Esophagus muscularis mucosa (tissue), 3 donors: ENCODE data around the gene UMPS.

Experiments
- CTCF ChIP-seq, 3 experiments: fragments of 200-600 bp in 2 of 3; fragments of 450-650 bp in 1 of 3; sonication (generic) in 2 of 3; IDR thresholded peaks; one replicate each; pipeline ENCODE4 v1.5.1; 2017 to 2019; ENCODE audit warnings: antibody characterized with exemption in 3 of 3, mild to moderate bottlenecking in 2 of 3, moderate library complexity in 1 of 3
- POLR2A ChIP-seq: fragments of 450-650 bp; IDR thresholded peaks from one replicate; pipeline ENCODE4 v1.6.1; 2017; ENCODE audit warnings: antibody characterized with exemption, moderate library complexity, mild to moderate bottlenecking, low read depth
- POLR2AphosphoS5 ChIP-seq, 2 donors: sonication (generic); formaldehyde crosslinking; IDR thresholded peaks; one replicate each; pipeline ENCODE4 v1.6.1; 2017; ENCODE audit warnings: antibody characterized with exemption in 2 of 2

GRCh38 chr3:124779751-124780191 is 49.5 kb downstream of the UMPS start:
- TF ChIP-seq CTCF (IDR thresholded peaks at IDR 0.05) (no peak), POLR2AphosphoS5 (IDR thresholded peaks at IDR 0.05) (no peak), POLR2A (no peak)
